ENCODE data around the gene SCLY.

GRCh38 chr2:238138331-238139195 lies 77.8 kb downstream of the SCLY start, which contains the start of gene KLHL30:
- TF ChIP-seq, protein P1, sequence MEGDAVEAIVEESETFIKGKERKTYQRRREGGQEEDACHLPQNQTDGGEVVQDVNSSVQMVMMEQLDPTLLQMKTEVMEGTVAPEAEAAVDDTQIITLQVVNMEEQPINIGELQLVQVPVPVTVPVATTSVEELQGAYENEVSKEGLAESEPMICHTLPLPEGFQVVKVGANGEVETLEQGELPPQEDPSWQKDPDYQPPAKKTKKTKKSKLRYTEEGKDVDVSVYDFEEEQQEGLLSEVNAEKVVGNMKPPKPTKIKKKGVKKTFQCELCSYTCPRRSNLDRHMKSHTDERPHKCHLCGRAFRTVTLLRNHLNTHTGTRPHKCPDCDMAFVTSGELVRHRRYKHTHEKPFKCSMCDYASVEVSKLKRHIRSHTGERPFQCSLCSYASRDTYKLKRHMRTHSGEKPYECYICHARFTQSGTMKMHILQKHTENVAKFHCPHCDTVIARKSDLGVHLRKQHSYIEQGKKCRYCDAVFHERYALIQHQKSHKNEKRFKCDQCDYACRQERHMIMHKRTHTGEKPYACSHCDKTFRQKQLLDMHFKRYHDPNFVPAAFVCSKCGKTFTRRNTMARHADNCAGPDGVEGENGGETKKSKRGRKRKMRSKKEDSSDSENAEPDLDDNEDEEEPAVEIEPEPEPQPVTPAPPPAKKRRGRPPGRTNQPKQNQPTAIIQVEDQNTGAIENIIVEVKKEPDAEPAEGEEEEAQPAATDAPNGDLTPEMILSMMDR (IDR thresholded peaks at IDR 0.05): no peak
- TF ChIP-seq EZH2 (IDR thresholded peaks at IDR 0.05; ENCODE audit: borderline replicate concordance, insufficient read depth, low read depth, low read length, poor library complexity, severe bottlenecking): no peak
